Neural cell (in vitro differentiated cells): Measurements from ENCODE around the gene CNGA3.

Experiments
- CTCF ChIP-seq: fragments of 450-650 bp; IDR thresholded peaks from 2 replicates; pipeline ENCODE4 v1.5.1; 2014; ENCODE audit warnings: antibody characterized with exemption, mild to moderate bottlenecking, moderate library complexity; ENCODE audit not compliant: poor library complexity, severe bottlenecking
- EP300 ChIP-seq: fragments of 450-650 bp; conservative IDR thresholded peaks from 2 replicates; pipeline ENCODE4 v1.6.1; 2014; ENCODE audit warnings: antibody characterized with exemption, mild to moderate bottlenecking, moderate library complexity; ENCODE audit not compliant: poor library complexity, severe bottlenecking
- POLR2AphosphoS5 ChIP-seq: IDR thresholded peaks from 2 replicates; pipeline ENCODE4 v1.6.1; 2012

GRCh38 chr2:98300141-98300874 lies 45.9 kb upstream of the CNGA3 start:
- TF ChIP-seq CTCF (no peak), EP300 (no peak), POLR2AphosphoS5 (no peak)
